SK-N-SH (cell line): ENCODE results near the gene PYCR2.

Experiments
- EZH2phosphoT487 ChIP-seq: fragments of 200-600 bp; sonication (generic); IDR thresholded peaks from 2 replicates; pipeline ENCODE4 v1.6.1; 2017; ENCODE audit warnings: low read depth, mixed run types, mild to moderate bottlenecking, antibody characterized with exemption, moderate library complexity, borderline replicate concordance
- SMC3 ChIP-seq: IDR thresholded peaks from 2 replicates; pipeline ENCODE4 v1.6.1; 2012; ENCODE audit warnings: low read depth, low read length, improper control_type of control experiment
- TF ChIP-seq, protein P1 (sequence below): fragments of 200-600 bp; sonication (generic); IDR thresholded peaks from 2 replicates; pipeline ENCODE4 v1.6.1; 2017; ENCODE audit warnings: antibody characterized with exemption, mild to moderate bottlenecking, moderate library complexity

GRCh38 chr1:225877580-225877979 lies 46.5 kb downstream of the PYCR2 start:
- TF ChIP-seq EZH2phosphoT487 (no peak), SMC3 (peak; percentile 39; the same call in 1 of the 2 replicates)
- TF ChIP-seq, protein P1, sequence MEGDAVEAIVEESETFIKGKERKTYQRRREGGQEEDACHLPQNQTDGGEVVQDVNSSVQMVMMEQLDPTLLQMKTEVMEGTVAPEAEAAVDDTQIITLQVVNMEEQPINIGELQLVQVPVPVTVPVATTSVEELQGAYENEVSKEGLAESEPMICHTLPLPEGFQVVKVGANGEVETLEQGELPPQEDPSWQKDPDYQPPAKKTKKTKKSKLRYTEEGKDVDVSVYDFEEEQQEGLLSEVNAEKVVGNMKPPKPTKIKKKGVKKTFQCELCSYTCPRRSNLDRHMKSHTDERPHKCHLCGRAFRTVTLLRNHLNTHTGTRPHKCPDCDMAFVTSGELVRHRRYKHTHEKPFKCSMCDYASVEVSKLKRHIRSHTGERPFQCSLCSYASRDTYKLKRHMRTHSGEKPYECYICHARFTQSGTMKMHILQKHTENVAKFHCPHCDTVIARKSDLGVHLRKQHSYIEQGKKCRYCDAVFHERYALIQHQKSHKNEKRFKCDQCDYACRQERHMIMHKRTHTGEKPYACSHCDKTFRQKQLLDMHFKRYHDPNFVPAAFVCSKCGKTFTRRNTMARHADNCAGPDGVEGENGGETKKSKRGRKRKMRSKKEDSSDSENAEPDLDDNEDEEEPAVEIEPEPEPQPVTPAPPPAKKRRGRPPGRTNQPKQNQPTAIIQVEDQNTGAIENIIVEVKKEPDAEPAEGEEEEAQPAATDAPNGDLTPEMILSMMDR: peak; percentile 60
